Bronchial epithelial cell (primary cell): ENCODE measurements around the gene CFAP69. TPM values are rescaled to one million over a fixed set of nuclear protein-coding genes. Genes with fewer than 3 reads are reported as not detected.

Experiments
- DNase-seq: peaks from one replicate; pipeline ENCODE4 v3.0.0-alpha.2; 2010; ENCODE audit warnings: low read depth
- FAIRE-seq: peaks from 2 replicates; lab custom pipeline; 2011; peaks lifted over from hg19 to GRCh38; lab: Jason Lieb, UNC
- H3K27me3 ChIP-seq: 2 replicates; pipeline ENCODE4 v1.5.1; 2011; ENCODE audit warnings: low read length; ENCODE audit not compliant: control insufficient read depth, insufficient read depth
- H3K36me3 ChIP-seq: 2 replicates; pipeline ENCODE4 v1.5.1; 2011; ENCODE audit warnings: low read length; ENCODE audit not compliant: control insufficient read depth, insufficient read depth
- H3K4me3 ChIP-seq: 2 replicates; pipeline ENCODE4 v1.5.1; 2011; ENCODE audit warnings: mild to moderate bottlenecking, low read depth, low read length, control low read depth
- total RNA-seq: library from RNA; depleted of rRNA; stranded (reverse); fragments of >200 nt; gene quantifications from 2 replicates; pipeline ENCODE4 v1.2.1, GENCODE V29; 2014
- TF ChIP-seq, protein P1 (sequence below): IDR thresholded peaks from 2 replicates; pipeline ENCODE4 v1.5.1; 2011; ENCODE audit warnings: mild to moderate bottlenecking, moderate library complexity, low read length, control low read depth, inconsistent platforms; ENCODE audit not compliant: insufficient read depth, severe bottlenecking

CFAP69 gene
- total RNA-seq, 1 donor from 2014 or later: 0.53 TPM

- TF ChIP-seq, protein P1, sequence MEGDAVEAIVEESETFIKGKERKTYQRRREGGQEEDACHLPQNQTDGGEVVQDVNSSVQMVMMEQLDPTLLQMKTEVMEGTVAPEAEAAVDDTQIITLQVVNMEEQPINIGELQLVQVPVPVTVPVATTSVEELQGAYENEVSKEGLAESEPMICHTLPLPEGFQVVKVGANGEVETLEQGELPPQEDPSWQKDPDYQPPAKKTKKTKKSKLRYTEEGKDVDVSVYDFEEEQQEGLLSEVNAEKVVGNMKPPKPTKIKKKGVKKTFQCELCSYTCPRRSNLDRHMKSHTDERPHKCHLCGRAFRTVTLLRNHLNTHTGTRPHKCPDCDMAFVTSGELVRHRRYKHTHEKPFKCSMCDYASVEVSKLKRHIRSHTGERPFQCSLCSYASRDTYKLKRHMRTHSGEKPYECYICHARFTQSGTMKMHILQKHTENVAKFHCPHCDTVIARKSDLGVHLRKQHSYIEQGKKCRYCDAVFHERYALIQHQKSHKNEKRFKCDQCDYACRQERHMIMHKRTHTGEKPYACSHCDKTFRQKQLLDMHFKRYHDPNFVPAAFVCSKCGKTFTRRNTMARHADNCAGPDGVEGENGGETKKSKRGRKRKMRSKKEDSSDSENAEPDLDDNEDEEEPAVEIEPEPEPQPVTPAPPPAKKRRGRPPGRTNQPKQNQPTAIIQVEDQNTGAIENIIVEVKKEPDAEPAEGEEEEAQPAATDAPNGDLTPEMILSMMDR: no peak
- DNase-seq: peak; percentile 30
- Histone ChIP-seq H3K4me3 (no peak overlapping the region), H3K27me3 (no peaks in the 10 kb centered on the region), H3K36me3 (no peaks in the 10 kb centered on the region)
- no peak for FAIRE-seq
Observed at GRCh38 chr7:90266808-90267207, 21.8 kb downstream of the CFAP69 start.

- DNase-seq (no peak), FAIRE-seq (no peak)
- H3K36me3 ChIP-seq: no peaks in the 10 kb centered on the region
- TF ChIP-seq, protein P1: no peak
- H3K27me3 ChIP-seq: no peaks in the 10 kb centered on the region
- no peak overlapping the region for H3K4me3 ChIP-seq
Observed at GRCh38 chr7:90267263-90267858, 22.4 kb downstream of the CFAP69 start.

GRCh38 chr7:90269163-90269562 is 24.2 kb downstream of the CFAP69 start:
- Histone ChIP-seq H3K4me3 (no peak overlapping the region), H3K36me3 (no peaks in the 10 kb centered on the region), H3K27me3 (no peaks in the 10 kb centered on the region)
- no peak for DNase-seq
- FAIRE-seq: no peak
- TF ChIP-seq, protein P1: no peak

DNA sequence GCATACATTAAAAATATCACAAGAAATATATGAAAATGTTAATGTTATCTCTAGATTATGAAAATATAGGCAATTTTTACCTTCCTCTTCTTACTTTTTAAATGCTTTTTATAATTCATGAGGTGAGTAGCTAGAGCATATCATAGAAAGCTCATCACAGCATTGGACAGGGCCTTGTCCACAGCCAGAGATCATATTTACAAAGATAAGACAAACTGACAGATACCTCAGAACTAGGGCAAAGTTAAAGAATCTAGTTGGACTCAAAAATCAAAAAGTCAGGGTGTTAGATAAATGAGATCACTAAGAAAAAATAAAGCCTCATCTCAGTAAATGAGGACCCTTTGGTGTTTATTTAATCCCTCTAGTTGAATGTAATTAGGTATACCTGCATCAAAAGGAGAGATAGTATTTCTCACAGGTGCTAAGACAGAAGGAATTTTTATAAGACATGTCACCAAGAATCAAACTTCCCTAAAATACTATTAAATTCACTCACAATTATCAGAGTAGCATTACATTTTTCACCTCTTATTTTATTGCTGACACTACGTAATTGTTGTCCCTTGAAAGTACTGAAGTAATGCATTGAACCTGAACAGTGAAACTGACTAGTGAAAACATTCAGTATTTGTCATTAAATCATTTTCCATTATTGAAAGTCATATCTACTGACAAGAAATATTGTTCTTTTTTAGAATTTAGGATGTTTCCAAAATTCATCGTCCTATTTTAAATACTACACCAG is 25.6 kb downstream of the CFAP69 start:
- TF ChIP-seq, protein P1: no peak
- Histone ChIP-seq H3K4me3 (no peak overlapping the region), H3K36me3 (no peaks in the 10 kb centered on the region), H3K27me3 (no peaks in the 10 kb centered on the region)
- no peak for DNase-seq
- FAIRE-seq: no peak

- Histone ChIP-seq H3K36me3 (no peaks in the 10 kb centered on the region), H3K4me3 (no peak overlapping the region), H3K27me3 (no peaks in the 10 kb centered on the region)
- TF ChIP-seq, protein P1: no peak
- FAIRE-seq: no peak
- peak; percentile 35 for DNase-seq
Observed at GRCh38 chr7:90271753-90272152, 26.8 kb downstream of the CFAP69 start.
